Gastrocnemius medialis (tissue), 4 donors: Measurements from ENCODE around the gene HMHB1. TPM values are rescaled to one million over a fixed set of nuclear protein-coding genes. Genes with fewer than 3 reads are reported as not detected.

Source experiments
- ATAC-seq, 2 donors: fragments of 150-250 bp; one replicate each; pipeline ENCODE4 v1.9.1; 2016
- DNase-seq, 2 donors: peaks; one replicate each; pipeline ENCODE4 v3.0.0-alpha.2; 2019
- H3K27ac ChIP-seq, 4 donors: fragments of 200-600 bp; sonication (generic); 1 replicate in 1 of 4; 2 replicates in 3 of 4; pipeline ENCODE4 v1.5.1; 2016 to 2018; ENCODE audit warnings: mild to moderate bottlenecking in 2 of 4, moderate library complexity in 1 of 4
- H3K27me3 ChIP-seq, 3 donors: fragments of 200-600 bp; sonication (generic) in 2 of 3; 1 replicate in 1 of 3; 2 replicates in 2 of 3; pipeline versions ENCODE4 v1.5.1 to v1.6.0; 2016 to 2019; ENCODE audit warnings: mild to moderate bottlenecking in 1 of 3, moderate library complexity in 1 of 3
- H3K36me3 ChIP-seq, 2 donors: fragments of 200-600 bp; sonication (generic) in 1 of 2; one replicate each; pipeline ENCODE4 v1.5.1; 2017 to 2018
- H3K4me1 ChIP-seq, 2 donors: fragments of 200-600 bp; sonication (generic) in 1 of 2; one replicate each; pipeline ENCODE4 v1.5.1; 2016 to 2017; ENCODE audit warnings: mild to moderate bottlenecking in 2 of 2
- H3K4me3 ChIP-seq, 4 donors: fragments of 200-600 bp; sonication (generic) in 3 of 4; 1 replicate in 1 of 4; 2 replicates in 3 of 4; pipeline ENCODE4 v1.5.1; 2016 to 2019; ENCODE audit warnings: mild to moderate bottlenecking in 2 of 4
- H3K9me3 ChIP-seq, 3 donors: fragments of 200-600 bp; sonication (generic) in 2 of 3; 1 replicate in 1 of 3; 2 replicates in 2 of 3; pipeline ENCODE4 v1.5.1; 2016 to 2019
- CTCF ChIP-seq, 5 experiments: fragments of 450-650 bp in 3 of 5; fragments of 200-600 bp in 2 of 5; sonication (generic) in 2 of 5; IDR thresholded peaks in 4 of 5; conservative IDR thresholded peaks in 1 of 5; 1 replicate in 4 of 5; 2 replicates in 1 of 5; pipeline ENCODE4 v1.5.1; 2016 to 2019; ENCODE audit warnings: antibody characterized with exemption in 5 of 5, mild to moderate bottlenecking in 3 of 5, moderate library complexity in 3 of 5
- POLR2A ChIP-seq, 2 donors: fragments of 450-650 bp; IDR thresholded peaks; one replicate each; pipeline ENCODE4 v1.6.1; 2017; ENCODE audit warnings: antibody characterized with exemption in 2 of 2, mild to moderate bottlenecking in 2 of 2, moderate library complexity in 2 of 2
- in situ Hi-C, 4 donors: fragments of 200-750 bp; cut with MboI; loops; one replicate each; pipeline versions ENCODE4 v1.15.0 to v1.8.0; 2017; ENCODE audit warnings: low sequenced_read_pairs in 4 of 4
- intact Hi-C: fragments of 100-400 bp; cut with DNase I; formaldehyde crosslinking; loops from one replicate; pipeline ENCODE4 v1.15.1; 2023; ENCODE audit warnings: low total_unique reads
- total RNA-seq, 4 donors: library from RNA; depleted of rRNA; stranded (reverse); fragments of >200 nt; gene quantifications; one replicate each; pipeline versions ENCODE4 v1.1.0 to v1.2.3, GENCODE V29; 2016

The HMHB1 gene
- total RNA-seq, 4 donors from 2014 or later = not detected

DNA sequence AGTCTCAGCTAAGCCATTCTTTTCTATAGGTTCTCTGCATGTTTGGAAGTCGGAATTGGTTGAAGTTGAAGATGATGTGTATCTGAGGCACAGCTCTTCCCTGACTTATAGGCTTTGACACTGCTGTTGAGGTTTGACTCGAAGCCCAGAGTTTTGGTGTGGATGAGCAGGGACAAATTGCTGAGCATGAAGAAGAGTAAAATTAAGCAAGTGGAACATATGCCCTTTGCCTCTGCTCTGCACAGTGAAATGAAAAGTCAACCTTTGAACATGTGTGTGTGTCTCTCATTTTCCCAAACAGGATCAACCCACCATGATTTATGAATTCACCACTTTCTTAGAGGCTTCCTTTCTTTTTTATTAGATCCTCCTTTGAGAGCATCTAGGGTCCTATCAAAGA lies 8.5 kb downstream of the HMHB1 start:
- in situ Hi-C loops = loop anchor here (10.0 to 25.0 kb wide), 5 partner anchors 383 to 906 kb away; partner anchors contain the start of gene NR3C1 (in 1 of the 4)
- no peaks in the 10 kb centered on the region for H3K36me3 ChIP-seq

GRCh38 chr5:143824851-143825720 lies 13.1 kb downstream of the HMHB1 start:
- no peaks in the 10 kb centered on the region for H3K27me3 ChIP-seq
- H3K9me3 ChIP-seq = no peaks in the 10 kb centered on the region
- TF ChIP-seq CTCF (IDR thresholded peaks at IDR 0.05 in 4 of 5, conservative IDR thresholded peaks at IDR 0.05 in 1 of 5) (peak; percentile 83 to 96 (median 93)), POLR2A (IDR thresholded peaks at IDR 0.05) (no peak)
- peaks cover 0 to 10% of the 10 kb centered on the region in 2 donors for H3K4me1 ChIP-seq
- in situ Hi-C loops (loop anchor here (10.0 to 25.0 kb wide), 8 partner anchors 312 to 910 kb away; partner anchors contain the start of gene NR3C1 (in 1 of the 4)), intact Hi-C loops (loop anchor here (1.0 to 10.0 kb wide), 6 partner anchors 418 to 903 kb away; no protein-coding TSS in a partner anchor)
- DNase-seq (peak; percentile 60 to 73), ATAC-seq (peak; percentile 87 to 97)
- H3K36me3 ChIP-seq = no peaks in the 10 kb centered on the region
- peak overlapping the region in 1 of 4 donors; percentile 9 for H3K4me3 ChIP-seq
- H3K27ac ChIP-seq = no peak overlapping the region

More for the DNA sequence above, 8.5 kb downstream of the HMHB1 start:
- peaks cover 0 to 10% of the 10 kb centered on the region in 2 donors for H3K4me1 ChIP-seq
- no peak overlapping the region for H3K4me3 ChIP-seq
- no peaks in the 10 kb centered on the region for H3K27me3 ChIP-seq
- H3K9me3 ChIP-seq = no peaks in the 10 kb centered on the region
- TF ChIP-seq CTCF (IDR thresholded peaks at IDR 0.05 in 4 of 5, conservative IDR thresholded peaks at IDR 0.05 in 1 of 5) = no peak
- TF ChIP-seq POLR2A (IDR thresholded peaks at IDR 0.05) = no peak
- DNase-seq (no peak), ATAC-seq (no peak)
- intact Hi-C loops = loop anchor here (10.0 kb wide), 1 partner anchor 626 kb away; no protein-coding TSS in a partner anchor
- H3K27ac ChIP-seq = no peak overlapping the region

GRCh38 chr5:143826951-143827444 lies 15.0 kb downstream of the HMHB1 start:
- Histone ChIP-seq H3K9me3 (no peaks in the 10 kb centered on the region), H3K27me3 (no peaks in the 10 kb centered on the region), H3K36me3 (no peaks in the 10 kb centered on the region), H3K4me3 (no peak overlapping the region), H3K27ac (no peak overlapping the region), H3K4me1 (peaks cover 0 to 10% of the 10 kb centered on the region in 2 donors)
- ATAC-seq = no peak
- no peak for TF ChIP-seq CTCF (IDR thresholded peaks at IDR 0.05 in 4 of 5, conservative IDR thresholded peaks at IDR 0.05 in 1 of 5)
- DNase-seq = no peak
- in situ Hi-C loops (loop anchor here (10.0 to 25.0 kb wide), 7 partner anchors 310 to 912 kb away; partner anchors contain the start of gene NR3C1 (in 1 of the 4)), intact Hi-C loops (loop anchor here (5.0 to 10.0 kb wide), 3 partner anchors 632 to 810 kb away; no protein-coding TSS in a partner anchor)

GRCh38 chr5:143828710-143829109 lies 16.7 kb downstream of the HMHB1 start:
- H3K36me3 ChIP-seq = no peaks in the 10 kb centered on the region
- intact Hi-C loops (loop anchor here (5.0 to 10.0 kb wide), 3 partner anchors 634 to 811 kb away; no protein-coding TSS in a partner anchor), in situ Hi-C loops (loop anchor here (10.0 to 25.0 kb wide), 7 partner anchors 309 to 914 kb away; partner anchors contain the start of gene NR3C1 (in 1 of the 4))
- ATAC-seq (no peak), DNase-seq (no peak)
- no peak overlapping the region for H3K4me3 ChIP-seq
- H3K9me3 ChIP-seq = no peaks in the 10 kb centered on the region
- no peak overlapping the region for H3K27ac ChIP-seq
- TF ChIP-seq POLR2A (IDR thresholded peaks at IDR 0.05) (no peak), CTCF (IDR thresholded peaks at IDR 0.05 in 4 of 5, conservative IDR thresholded peaks at IDR 0.05 in 1 of 5) (no peak)
- H3K27me3 ChIP-seq = no peaks in the 10 kb centered on the region
- H3K4me1 ChIP-seq = peaks cover 0 to 10% of the 10 kb centered on the region in 2 donors
